AG04450 (cell line): ENCODE results near the gene COL8A1. TPM values are rescaled to one million over a fixed set of nuclear protein-coding genes. Genes with fewer than 3 reads are reported as not detected.

Experiments
- CTCF ChIA-PET: fragments of 300-600, 350-600 bp; formaldehyde crosslinking; extraction: SDS; loops from one replicate; lab custom pipeline; 2022; ENCODE audit warnings: antibody characterized with exemption, inconsistent platforms; lab: Charles Lee
- POLR2A ChIA-PET: fragments of 350-600 bp; formaldehyde crosslinking; extraction: SDS; loops from one replicate; lab custom pipeline; 2021; ENCODE audit warnings: antibody characterized with exemption, inconsistent platforms; lab: Yijun Ruan, JAX
- DNase-seq: peaks from one replicate; pipeline ENCODE4 v3.0.0-alpha.2; 2011; ENCODE audit warnings: low read depth, low spot score
- H3K27ac ChIP-seq: one replicate; pipeline ENCODE4 v1.5.1; 2012; ENCODE audit warnings: low read depth, low read length, control low read depth
- H3K27me3 ChIP-seq: one replicate; pipeline ENCODE4 v1.6.0; 2012; ENCODE audit warnings: low read length; ENCODE audit not compliant: control insufficient read depth, insufficient read depth
- H3K4me3 ChIP-seq: 2 replicates; pipeline ENCODE4 v1.5.1; 2011; ENCODE audit warnings: mild to moderate bottlenecking, low read depth, low read length, control low read depth
- H3K9me3 ChIP-seq: 2 replicates; pipeline ENCODE4 v1.5.1; 2012; ENCODE audit warnings: low read length; ENCODE audit not compliant: control insufficient read depth, insufficient read depth
- CTCF ChIP-seq: IDR thresholded peaks from 2 replicates; pipeline ENCODE4 v1.5.1; 2011; ENCODE audit warnings: low read depth, low read length, control low read depth, inconsistent platforms
- polyA plus RNA-seq: library from polyadenylated mRNA; depleted of rRNA; stranded (reverse); fragments of >200 nt; gene quantifications from 2 replicates; pipeline ENCODE4 v1.2.3, GENCODE V29; 2011

The COL8A1 gene
- polyA plus RNA-seq, 1 experiment, result 101 TPM

DNA sequence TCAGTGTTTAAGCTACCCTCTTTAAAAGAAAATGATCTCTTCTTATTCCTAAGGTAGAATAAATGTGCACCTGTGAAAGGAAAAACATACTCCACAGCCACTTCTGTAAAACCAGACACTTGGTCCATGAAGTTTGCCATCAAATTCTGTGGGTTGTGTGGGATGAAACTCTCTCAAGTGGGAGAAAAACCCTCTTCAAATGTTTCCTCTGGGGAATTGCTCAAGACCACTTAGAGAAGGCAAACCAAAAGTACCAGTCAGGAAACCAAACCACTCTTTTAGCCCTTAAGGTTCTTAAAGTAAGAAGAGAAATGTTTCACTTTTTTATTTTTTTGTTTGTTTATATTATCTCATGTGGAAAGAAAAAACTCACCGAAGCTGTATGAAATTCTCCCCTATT lies 1.2 kb downstream of the COL8A1 start:
- H3K27ac ChIP-seq, result no peak overlapping the region
- TF ChIP-seq CTCF, result no peak
- no peaks in the 10 kb centered on the region for H3K27me3 ChIP-seq
- peak overlapping the region; percentile 89 for H3K4me3 ChIP-seq
- ChIA-PET CTCF (interaction anchor here (1.1 to 3.5 kb wide), 2 partner anchors 114 to 141 kb away, joined by 5 to 13 read pairs; no protein-coding TSS in a partner anchor), POLR2A (no interaction called here)
- DNase-seq, result no peak
- no peaks in the 10 kb centered on the region; the same call in 1 of the 2 replicates for H3K9me3 ChIP-seq

DNA sequence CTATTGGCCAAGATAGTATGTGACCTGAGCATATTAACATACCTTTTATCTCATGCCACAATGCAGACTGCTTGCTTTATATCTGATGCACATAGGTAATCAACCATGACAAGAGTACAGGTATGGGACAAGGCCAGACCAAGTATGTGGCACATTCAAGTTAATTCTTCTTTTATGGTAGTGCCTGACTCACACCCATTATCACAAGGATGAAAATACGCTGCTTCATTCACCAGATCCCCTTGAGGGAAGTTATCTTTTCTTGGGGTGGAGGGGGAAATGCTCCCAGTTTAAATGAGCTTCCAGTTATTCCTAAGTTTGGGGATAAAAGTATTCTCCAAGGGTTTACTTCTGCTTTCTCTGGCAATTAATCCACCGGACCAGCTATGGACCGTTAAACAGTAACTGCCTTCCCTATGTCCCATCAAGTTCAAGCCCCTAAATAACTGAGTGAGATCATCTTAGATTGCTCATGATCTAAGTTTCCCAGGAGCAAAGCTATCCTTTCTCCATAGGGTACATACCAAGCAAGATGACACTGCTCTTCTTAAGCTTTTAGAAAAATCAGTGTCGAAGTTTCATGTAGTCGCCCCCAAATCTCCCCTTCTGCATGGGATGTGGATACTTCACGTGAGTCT lies 1.9 kb downstream of the COL8A1 start:
- ChIA-PET CTCF (interaction anchor here (0.6 to 3.5 kb wide), 6 partner anchors 9 to 725 kb away, joined by 3 to 13 read pairs (median 5); no protein-coding TSS in a partner anchor), POLR2A (interaction anchor here (0.6 to 1.4 kb wide), 2 partner anchors 14 to 19 kb away, joined by 3 to 4 read pairs; no protein-coding TSS in a partner anchor)
- Histone ChIP-seq H3K9me3 (no peaks in the 10 kb centered on the region; the same call in 1 of the 2 replicates), H3K27ac (no peak overlapping the region), H3K27me3 (no peaks in the 10 kb centered on the region), H3K4me3 (peak overlapping the region; percentile 89)
- no peak for TF ChIP-seq CTCF
- DNase-seq, result no peak

DNA sequence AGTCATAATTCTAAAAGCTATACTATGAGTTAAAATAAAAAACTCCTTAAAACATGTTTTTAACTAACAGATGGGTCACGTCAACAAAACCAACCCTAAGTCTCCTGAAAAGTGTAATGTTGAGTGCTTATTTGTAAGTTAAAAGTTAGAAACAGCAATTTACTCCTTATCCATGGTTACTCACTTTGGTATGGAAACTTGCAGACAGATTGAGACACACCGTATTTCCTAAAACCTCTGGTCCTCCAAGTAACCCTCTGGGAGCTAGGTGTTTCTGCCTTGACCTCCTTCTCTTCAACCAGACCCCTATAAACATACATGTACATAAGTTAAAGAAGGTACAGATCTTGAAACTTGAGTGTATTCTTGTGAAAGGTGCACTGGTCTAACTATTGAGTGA lies 3.1 kb downstream of the COL8A1 start:
- POLR2A ChIA-PET, result interaction anchor here (1.4 kb wide), 1 partner anchor 18 kb away, joined by 4 read pairs; no protein-coding TSS in a partner anchor
- Histone ChIP-seq H3K9me3 (no peaks in the 10 kb centered on the region; the same call in 1 of the 2 replicates), H3K27ac (no peak overlapping the region), H3K4me3 (peak overlapping the region; percentile 8; the same call in 1 of the 2 replicates), H3K27me3 (no peaks in the 10 kb centered on the region)
- no peak for DNase-seq
- CTCF ChIA-PET, result interaction anchor here (0.9 to 1.5 kb wide), 5 partner anchors 8 to 468 kb away, joined by 3 to 6 read pairs (median 5); no protein-coding TSS in a partner anchor
- no peak for TF ChIP-seq CTCF

DNA sequence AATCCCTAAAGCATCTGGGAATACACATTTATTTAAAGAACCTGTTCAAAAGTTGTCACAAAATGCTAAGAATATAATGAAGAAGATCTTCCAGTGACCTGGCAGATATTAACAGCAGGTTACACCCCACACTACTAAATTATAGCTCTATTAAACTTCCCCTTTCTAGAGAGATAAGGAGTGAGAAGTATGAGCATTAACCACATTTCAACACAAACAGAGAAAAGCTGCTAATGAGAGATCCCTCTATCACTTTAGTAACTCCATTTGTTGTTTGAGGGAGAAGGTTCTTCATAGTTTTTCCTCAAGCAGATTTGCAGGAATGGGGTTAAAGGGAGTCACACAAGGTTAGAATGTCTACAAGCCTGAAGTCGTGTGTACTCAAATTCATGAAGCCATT lies 3.6 kb downstream of the COL8A1 start:
- CTCF ChIA-PET, result interaction anchor here (0.9 to 3.4 kb wide), 4 partner anchors 13 to 110 kb away, joined by 3 to 18 read pairs (median 4); no protein-coding TSS in a partner anchor
- POLR2A ChIA-PET, result no interaction called here

More for the DNA sequence above, 3.6 kb downstream of the COL8A1 start:
- Histone ChIP-seq H3K27ac (no peak overlapping the region), H3K4me3 (no peak overlapping the region), H3K27me3 (no peaks in the 10 kb centered on the region), H3K9me3 (no peaks in the 10 kb centered on the region; the same call in 1 of the 2 replicates)
- no peak for TF ChIP-seq CTCF
- no peak for DNase-seq
